ENCODE measurements around the gene DUSP5. TPM values are rescaled to one million over a fixed set of nuclear protein-coding genes. Genes with fewer than 3 reads are reported as not detected.
A peak's percentile ranks its signal among the peaks of the same experiment; 100 is the strongest.

Gene DUSP5
- total RNA-seq, 1 experiment from 2014 or later = 137 TPM

DNA sequence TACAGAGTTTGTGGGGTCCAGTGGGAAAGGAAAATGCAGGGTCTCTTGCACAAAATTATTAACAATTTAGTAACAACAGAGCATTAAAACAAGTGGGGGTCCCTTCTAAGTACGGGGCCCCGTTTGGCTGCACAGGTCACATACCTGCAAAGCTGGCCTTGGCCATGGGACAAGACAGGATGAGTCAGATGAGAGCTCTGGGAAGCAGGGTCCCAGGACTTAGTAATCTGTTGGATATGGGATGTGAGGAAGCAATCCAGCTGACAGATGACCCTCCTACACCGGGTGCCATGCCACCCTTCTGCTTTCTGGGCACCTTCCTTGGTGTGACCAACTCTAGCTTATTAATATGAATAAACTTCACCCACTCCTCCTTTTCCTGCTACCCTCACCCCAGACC lies 3.2 kb upstream of the DUSP5 start:
- intact Hi-C loops (cut with micrococcal nuclease) = no loop called here
- Histone ChIP-seq H3K4me1 (ENCODE audit: control insufficient read depth in 1 of 2, insufficient read depth in 2 of 2, low read length in 2 of 2) (peaks cover 17 to 52% of the 10 kb centered on the region in 2 experiments), H3K27me3 (ENCODE audit: insufficient read depth, low read length) (no peaks in the 10 kb centered on the region), H3K9me3 (ENCODE audit: control insufficient read depth in 1 of 2, insufficient read depth in 1 of 2, low read depth in 1 of 2, low read length in 2 of 2) (no peaks in the 10 kb centered on the region), H3K9ac (ENCODE audit: low read length) (no peak overlapping the region), H3K79me2 (ENCODE audit: insufficient read depth, low read length) (peaks cover 37% of the 10 kb centered on the region), H2AFZ (ENCODE audit: low read depth, low read length, poor library complexity, severe bottlenecking) (no peak overlapping the region), H3K9me2 (ENCODE audit: insufficient read depth) (no peaks in the 10 kb centered on the region), H3K4me2 (ENCODE audit: low read length) (peak overlapping the region; percentile 15), H3K36me3 (ENCODE audit: control insufficient read depth in 1 of 2, insufficient read depth in 2 of 2, low read length in 2 of 2) (peaks cover 0 to 8% of the 10 kb centered on the region in 2 experiments; a peak in 1 of 4 replicates), H3K4me3 (replicated peaks in 1 of 2; ENCODE audit: low read depth in 1 of 2, low read length in 2 of 2) (no peak overlapping the region), H3K27ac (ENCODE audit: low read depth, low read length) (no peak overlapping the region), H4K20me1 (ENCODE audit: insufficient read depth) (peaks cover 8% of the 10 kb centered on the region; the same call in 1 of the 2 replicates)
- no peak for DNase-seq (ENCODE audit: low read depth, low spot score)
- CTCF ChIA-PET = interaction anchor here (1.3 to 2.1 kb wide), 3 partner anchors 11 to 140 kb away, joined by 3 to 5 read pairs (median 3); no protein-coding TSS in a partner anchor
- ATAC-seq = no peak
- TF ChIP-seq, protein P1, sequence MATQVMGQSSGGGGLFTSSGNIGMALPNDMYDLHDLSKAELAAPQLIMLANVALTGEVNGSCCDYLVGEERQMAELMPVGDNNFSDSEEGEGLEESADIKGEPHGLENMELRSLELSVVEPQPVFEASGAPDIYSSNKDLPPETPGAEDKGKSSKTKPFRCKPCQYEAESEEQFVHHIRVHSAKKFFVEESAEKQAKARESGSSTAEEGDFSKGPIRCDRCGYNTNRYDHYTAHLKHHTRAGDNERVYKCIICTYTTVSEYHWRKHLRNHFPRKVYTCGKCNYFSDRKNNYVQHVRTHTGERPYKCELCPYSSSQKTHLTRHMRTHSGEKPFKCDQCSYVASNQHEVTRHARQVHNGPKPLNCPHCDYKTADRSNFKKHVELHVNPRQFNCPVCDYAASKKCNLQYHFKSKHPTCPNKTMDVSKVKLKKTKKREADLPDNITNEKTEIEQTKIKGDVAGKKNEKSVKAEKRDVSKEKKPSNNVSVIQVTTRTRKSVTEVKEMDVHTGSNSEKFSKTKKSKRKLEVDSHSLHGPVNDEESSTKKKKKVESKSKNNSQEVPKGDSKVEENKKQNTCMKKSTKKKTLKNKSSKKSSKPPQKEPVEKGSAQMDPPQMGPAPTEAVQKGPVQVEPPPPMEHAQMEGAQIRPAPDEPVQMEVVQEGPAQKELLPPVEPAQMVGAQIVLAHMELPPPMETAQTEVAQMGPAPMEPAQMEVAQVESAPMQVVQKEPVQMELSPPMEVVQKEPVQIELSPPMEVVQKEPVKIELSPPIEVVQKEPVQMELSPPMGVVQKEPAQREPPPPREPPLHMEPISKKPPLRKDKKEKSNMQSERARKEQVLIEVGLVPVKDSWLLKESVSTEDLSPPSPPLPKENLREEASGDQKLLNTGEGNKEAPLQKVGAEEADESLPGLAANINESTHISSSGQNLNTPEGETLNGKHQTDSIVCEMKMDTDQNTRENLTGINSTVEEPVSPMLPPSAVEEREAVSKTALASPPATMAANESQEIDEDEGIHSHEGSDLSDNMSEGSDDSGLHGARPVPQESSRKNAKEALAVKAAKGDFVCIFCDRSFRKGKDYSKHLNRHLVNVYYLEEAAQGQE (IDR thresholded peaks at IDR 0.05; ENCODE audit: low read depth) = no peak
- TF ChIP-seq POLR2AphosphoS5 (IDR thresholded peaks at IDR 0.05; ENCODE audit: low read depth, low read length) = peak; percentile 40; the same call in 1 of the 2 replicates
- RAD21 ChIA-PET (ENCODE audit: low non-redundant PET in 1 of 2, low total read pairs in 2 of 2, uncharacterized antibody in 2 of 2, unreplicated experiment in 2 of 2) = no interaction called here
- BruUV-seq (replicated peaks) = no TSS peak
- POLR2A ChIA-PET = interaction anchor here (0.5 to 24.1 kb wide), 7 partner anchors 9 to 425 kb away, joined by 3 to 438 read pairs (median 4); partner anchors contain the start of genes BBIP1 and SHOC2

Measured in HCT116 (cell line).